GM23338 (cell line): Measurements from ENCODE around the gene SORCS2.

Source experiments
- CREB1 ChIP-seq: fragments of 250-450 bp; sonication (Bioruptor Pico); IDR thresholded peaks from 2 replicates; pipeline ENCODE4 v1.5.0; 2020; ENCODE audit warnings: low read depth, mild to moderate bottlenecking, moderate library complexity
- CTCF ChIP-seq, 2 experiments: fragments of 200-600 bp in 1 of 2; sonication (generic) in 1 of 2; conservative IDR thresholded peaks; 2 replicates each; pipeline versions ENCODE4 v1.5.1 to v1.6.1; 2016 to 2017; ENCODE audit warnings: antibody characterized with exemption in 2 of 2, low read depth in 2 of 2, mild to moderate bottlenecking in 2 of 2, moderate library complexity in 1 of 2
- EZH2 ChIP-seq: fragments of 200-600 bp; sonication (generic); IDR thresholded peaks from one replicate; pipeline ENCODE4 v1.8.0; 2017; ENCODE audit warnings: antibody characterized with exemption, mild to moderate bottlenecking, low read depth; ENCODE audit not compliant: unreplicated experiment
- EZH2phosphoT487 ChIP-seq: fragments of 200-600 bp; sonication (generic); IDR thresholded peaks from one replicate; pipeline ENCODE4 v1.8.1; 2018; ENCODE audit warnings: antibody characterized with exemption; ENCODE audit not compliant: unreplicated experiment
- JUNB ChIP-seq: IDR thresholded peaks from one replicate; pipeline ENCODE4 v1.6.1; 2016; ENCODE audit warnings: antibody characterized with exemption; ENCODE audit not compliant: unreplicated experiment
- NANOG ChIP-seq: IDR thresholded peaks from 2 replicates; pipeline ENCODE4 v1.6.1; 2016; ENCODE audit warnings: antibody characterized with exemption, borderline replicate concordance
- POLR2AphosphoS5 ChIP-seq: IDR thresholded peaks from 2 replicates; pipeline ENCODE4 v1.6.1; 2016; ENCODE audit warnings: antibody characterized with exemption, low read depth
- STAT1 ChIP-seq: IDR thresholded peaks from one replicate; pipeline ENCODE4 v1.6.1; 2016; ENCODE audit warnings: antibody characterized with exemption; ENCODE audit not compliant: unreplicated experiment
- ZNF114 ChIP-seq: fragments of 250-450 bp; sonication (Bioruptor Pico); IDR thresholded peaks from 2 replicates; pipeline ENCODE4 v1.5.0; 2020; ENCODE audit warnings: mild to moderate bottlenecking, moderate library complexity
- ZNF331 ChIP-seq: fragments of 250-450 bp; sonication (Bioruptor Pico); IDR thresholded peaks from 2 replicates; pipeline ENCODE4 v1.5.0; 2020; ENCODE audit warnings: low read depth, mild to moderate bottlenecking, moderate library complexity
- TF ChIP-seq, protein P1 (sequence below): IDR thresholded peaks from one replicate; pipeline ENCODE4 v1.6.1; 2018; ENCODE audit warnings: antibody characterized with exemption; ENCODE audit not compliant: unreplicated experiment
- TF ChIP-seq, protein P2 (sequence below): IDR thresholded peaks from 2 replicates; pipeline ENCODE4 v1.6.1; 2016; ENCODE audit warnings: antibody characterized with exemption

GRCh38 chr4:7206911-7207567 lies 14.7 kb downstream of the SORCS2 start:
- TF ChIP-seq CTCF (conservative IDR thresholded peaks at IDR 0.05; ENCODE audit: low read depth in 2 of 2) (no peak), EZH2 (no peak), EZH2phosphoT487 (no peak), STAT1 (no peak), CREB1 (CRISPR knock-in tag) (no peak), POLR2AphosphoS5 (no peak), ZNF114 (CRISPR knock-in tag) (no peak), JUNB (no peak), ZNF331 (CRISPR knock-in tag) (no peak), NANOG (no peak)
- TF ChIP-seq, protein P1, sequence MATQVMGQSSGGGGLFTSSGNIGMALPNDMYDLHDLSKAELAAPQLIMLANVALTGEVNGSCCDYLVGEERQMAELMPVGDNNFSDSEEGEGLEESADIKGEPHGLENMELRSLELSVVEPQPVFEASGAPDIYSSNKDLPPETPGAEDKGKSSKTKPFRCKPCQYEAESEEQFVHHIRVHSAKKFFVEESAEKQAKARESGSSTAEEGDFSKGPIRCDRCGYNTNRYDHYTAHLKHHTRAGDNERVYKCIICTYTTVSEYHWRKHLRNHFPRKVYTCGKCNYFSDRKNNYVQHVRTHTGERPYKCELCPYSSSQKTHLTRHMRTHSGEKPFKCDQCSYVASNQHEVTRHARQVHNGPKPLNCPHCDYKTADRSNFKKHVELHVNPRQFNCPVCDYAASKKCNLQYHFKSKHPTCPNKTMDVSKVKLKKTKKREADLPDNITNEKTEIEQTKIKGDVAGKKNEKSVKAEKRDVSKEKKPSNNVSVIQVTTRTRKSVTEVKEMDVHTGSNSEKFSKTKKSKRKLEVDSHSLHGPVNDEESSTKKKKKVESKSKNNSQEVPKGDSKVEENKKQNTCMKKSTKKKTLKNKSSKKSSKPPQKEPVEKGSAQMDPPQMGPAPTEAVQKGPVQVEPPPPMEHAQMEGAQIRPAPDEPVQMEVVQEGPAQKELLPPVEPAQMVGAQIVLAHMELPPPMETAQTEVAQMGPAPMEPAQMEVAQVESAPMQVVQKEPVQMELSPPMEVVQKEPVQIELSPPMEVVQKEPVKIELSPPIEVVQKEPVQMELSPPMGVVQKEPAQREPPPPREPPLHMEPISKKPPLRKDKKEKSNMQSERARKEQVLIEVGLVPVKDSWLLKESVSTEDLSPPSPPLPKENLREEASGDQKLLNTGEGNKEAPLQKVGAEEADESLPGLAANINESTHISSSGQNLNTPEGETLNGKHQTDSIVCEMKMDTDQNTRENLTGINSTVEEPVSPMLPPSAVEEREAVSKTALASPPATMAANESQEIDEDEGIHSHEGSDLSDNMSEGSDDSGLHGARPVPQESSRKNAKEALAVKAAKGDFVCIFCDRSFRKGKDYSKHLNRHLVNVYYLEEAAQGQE: no peak
- TF ChIP-seq, protein P2, sequence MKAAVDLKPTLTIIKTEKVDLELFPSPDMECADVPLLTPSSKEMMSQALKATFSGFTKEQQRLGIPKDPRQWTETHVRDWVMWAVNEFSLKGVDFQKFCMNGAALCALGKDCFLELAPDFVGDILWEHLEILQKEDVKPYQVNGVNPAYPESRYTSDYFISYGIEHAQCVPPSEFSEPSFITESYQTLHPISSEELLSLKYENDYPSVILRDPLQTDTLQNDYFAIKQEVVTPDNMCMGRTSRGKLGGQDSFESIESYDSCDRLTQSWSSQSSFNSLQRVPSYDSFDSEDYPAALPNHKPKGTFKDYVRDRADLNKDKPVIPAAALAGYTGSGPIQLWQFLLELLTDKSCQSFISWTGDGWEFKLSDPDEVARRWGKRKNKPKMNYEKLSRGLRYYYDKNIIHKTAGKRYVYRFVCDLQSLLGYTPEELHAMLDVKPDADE: no peak
